ENCODE measurements around the gene TM4SF1.

GRCh38 chr3:149409351-149409750, 31.9 kb upstream of the TM4SF1 start:
- TF ChIP-seq EZH2 (IDR thresholded peaks at IDR 0.05; ENCODE audit: low read depth, unreplicated experiment), result no peak
- no peak for TF ChIP-seq POLR2AphosphoS5 (IDR thresholded peaks at IDR 0.05; ENCODE audit: low read depth)
- no peak for TF ChIP-seq CTCF (conservative IDR thresholded peaks at IDR 0.05; ENCODE audit: low read depth in 2 of 2)
- no peak for TF ChIP-seq EZH2phosphoT487 (IDR thresholded peaks at IDR 0.05; ENCODE audit: unreplicated experiment)
- no peak for TF ChIP-seq ZNF331 (CRISPR knock-in tag; IDR thresholded peaks at IDR 0.05; ENCODE audit: low read depth)
- no peak for TF ChIP-seq ETS1 (IDR thresholded peaks at IDR 0.05)
- TF ChIP-seq CREB1 (CRISPR knock-in tag; IDR thresholded peaks at IDR 0.05; ENCODE audit: low read depth), result no peak
